HEK293 (cell line): ENCODE data around the gene CDNF.
A peak's percentile ranks its signal among the peaks of the same experiment; 100 is the strongest.
"Not testable (repeated sequence)": the region's sequence is repeated elsewhere in the genome, so short reads cannot be mapped to it uniquely, and the experiment has no call there.

Source experiments
- CTCF ChIA-PET: fragments of 350-600 bp; formaldehyde crosslinking; extraction: SDS; loops from one replicate; lab custom pipeline; 2021; ENCODE audit warnings: antibody characterized with exemption; lab: Yijun Ruan, JAX
- POLR2A ChIA-PET: fragments of 300-600 bp; formaldehyde crosslinking; extraction: SDS; loops from one replicate; lab custom pipeline; 2020; ENCODE audit warnings: antibody characterized with exemption, inconsistent platforms; lab: Yijun Ruan, JAX
- H3K27ac ChIP-seq: fragments of 200-500 bp; sonication (Bioruptor generic); 2 replicates; pipeline ENCODE4 v1.5.1; 2014; ENCODE audit warnings: low read depth, low read length, control low read depth, inconsistent platforms; ENCODE audit errors: extremely low read depth
- H3K36me3 ChIP-seq, 2 experiments: fragments of 200-500 bp in 1 of 2; sonication (Bioruptor generic) in 1 of 2; 1 replicate in 1 of 2; 2 replicates in 1 of 2; pipeline ENCODE4 v1.5.1; 2014 to 2017; ENCODE audit warnings: inconsistent platforms in 2 of 2, low read length in 2 of 2; ENCODE audit not compliant: control insufficient read depth in 2 of 2, insufficient read depth in 1 of 2
- H3K4me1 ChIP-seq: fragments of 200-500 bp; sonication (Bioruptor generic); 2 replicates; pipeline ENCODE4 v1.5.1; 2014; ENCODE audit warnings: mild to moderate bottlenecking, low read length, inconsistent platforms; ENCODE audit not compliant: control insufficient read depth, insufficient read depth
- H3K4me3 ChIP-seq: 2 replicates; pipeline ENCODE4 v1.5.1; 2011; ENCODE audit warnings: low read depth, mild to moderate bottlenecking, control low read depth, low read length, moderate library complexity
- H3K9me3 ChIP-seq: fragments of 200-500 bp; sonication (Bioruptor generic); 2 replicates; pipeline ENCODE4 v1.5.1; 2014; ENCODE audit warnings: low read depth, low read length, inconsistent platforms; ENCODE audit not compliant: control insufficient read depth, insufficient read depth
- AEBP2 ChIP-seq: fragments of 450-650 bp; formaldehyde crosslinking; IDR thresholded peaks from 2 replicates; pipeline ENCODE4 v1.5.1; 2016; ENCODE audit warnings: missing biosample characterization, missing genetic modification characterization, borderline replicate concordance
- KLF1 ChIP-seq: fragments of 450-650 bp; formaldehyde crosslinking; IDR thresholded peaks from 2 replicates; pipeline ENCODE4 v1.5.1; 2016; ENCODE audit warnings: missing biosample characterization, missing genetic modification characterization
- MZF1 ChIP-seq: fragments of 450-650 bp; formaldehyde crosslinking; IDR thresholded peaks from 2 replicates; pipeline ENCODE4 v1.5.1; 2017; ENCODE audit warnings: missing biosample characterization, missing genetic modification characterization, borderline replicate concordance
- YY2 ChIP-seq: fragments of 450-650 bp; formaldehyde crosslinking; IDR thresholded peaks from 2 replicates; pipeline ENCODE4 v1.5.1; 2016; ENCODE audit warnings: missing biosample characterization, missing genetic modification characterization
- ZBTB20 ChIP-seq: fragments of 450-650 bp; formaldehyde crosslinking; IDR thresholded peaks from 2 replicates; pipeline ENCODE4 v1.5.1; 2016; ENCODE audit warnings: missing biosample characterization, missing genetic modification characterization
- ZNF146 ChIP-seq: fragments of 450-650 bp; formaldehyde crosslinking; IDR thresholded peaks from 2 replicates; pipeline ENCODE4 v1.5.1; 2016; ENCODE audit warnings: missing biosample characterization, missing genetic modification characterization
- ZNF155 ChIP-seq: fragments of 450-650 bp; formaldehyde crosslinking; IDR thresholded peaks from 2 replicates; pipeline ENCODE4 v1.5.1; 2016; ENCODE audit warnings: missing biosample characterization, missing genetic modification characterization
- ZNF16 ChIP-seq: fragments of 450-650 bp; formaldehyde crosslinking; IDR thresholded peaks from 2 replicates; pipeline ENCODE4 v1.5.1; 2016; ENCODE audit warnings: low read depth, missing biosample characterization, missing genetic modification characterization
- ZNF174 ChIP-seq: fragments of 450-650 bp; formaldehyde crosslinking; IDR thresholded peaks from 2 replicates; pipeline ENCODE4 v1.5.0; 2017; ENCODE audit warnings: missing biosample characterization, mild to moderate bottlenecking, missing genetic modification characterization
- ZNF266 ChIP-seq: fragments of 450-650 bp; formaldehyde crosslinking; IDR thresholded peaks from 2 replicates; pipeline ENCODE4 v1.5.1; 2016; ENCODE audit warnings: missing biosample characterization, missing genetic modification characterization, low read depth
- ZNF404 ChIP-seq: fragments of 450-650 bp; formaldehyde crosslinking; IDR thresholded peaks from 2 replicates; pipeline ENCODE4 v1.5.1; 2017; ENCODE audit warnings: missing biosample characterization, missing genetic modification characterization
- ZNF555 ChIP-seq: fragments of 450-650 bp; formaldehyde crosslinking; conservative IDR thresholded peaks from 2 replicates; pipeline ENCODE4 v1.5.1; 2017; ENCODE audit warnings: missing biosample characterization, mild to moderate bottlenecking, missing genetic modification characterization, inconsistent platforms
- ZNF571 ChIP-seq: fragments of 450-650 bp; formaldehyde crosslinking; IDR thresholded peaks from 2 replicates; pipeline ENCODE4 v1.5.0; 2017; ENCODE audit warnings: missing biosample characterization, missing genetic modification characterization
- ZNF585B ChIP-seq: fragments of 450-650 bp; formaldehyde crosslinking; IDR thresholded peaks from 2 replicates; pipeline ENCODE4 v1.5.1; 2016; ENCODE audit warnings: missing biosample characterization, missing genetic modification characterization
- ZNF701 ChIP-seq: fragments of 450-650 bp; formaldehyde crosslinking; IDR thresholded peaks from 2 replicates; pipeline ENCODE4 v1.5.1; 2016; ENCODE audit warnings: missing biosample characterization, missing genetic modification characterization
- ZNF792 ChIP-seq: fragments of 450-650 bp; formaldehyde crosslinking; IDR thresholded peaks from 2 replicates; pipeline ENCODE4 v1.5.1; 2016; ENCODE audit warnings: missing biosample characterization, missing genetic modification characterization
- ZNF837 ChIP-seq: fragments of 450-650 bp; formaldehyde crosslinking; IDR thresholded peaks from 2 replicates; pipeline ENCODE4 v1.5.1; 2016; ENCODE audit warnings: missing biosample characterization, missing genetic modification characterization
- TF ChIP-seq, protein P1 (sequence below): fragments of 450-650 bp; formaldehyde crosslinking; IDR thresholded peaks from 2 replicates; pipeline ENCODE4 v1.5.1; 2016; ENCODE audit warnings: missing biosample characterization, missing genetic modification characterization
- TF ChIP-seq, protein P2 (sequence below): fragments of 450-650 bp; IDR thresholded peaks from 2 replicates; pipeline ENCODE4 v1.5.1; 2018; ENCODE audit warnings: missing biosample characterization, missing genetic modification characterization

Gene CDNF

GRCh38 chr10:14820010-14820774 lies 17.6 kb downstream of the CDNF start:
- no peak overlapping the region for H3K4me3 ChIP-seq
- CTCF ChIA-PET: interaction anchor here (0.7 kb wide), 3 partner anchors 16 to 118 kb away, joined by 3 to 6 read pairs (median 4); no protein-coding TSS in a partner anchor
- no peaks in the 10 kb centered on the region for H3K9me3 ChIP-seq
- TF ChIP-seq ZNF555: no peak
- 0 out of 2 replicates have a peak, but pooled peaks have one; percentile 13 for TF ChIP-seq KLF1
- H3K27ac ChIP-seq: no peak overlapping the region
- no peaks in the 10 kb centered on the region for H3K36me3 ChIP-seq
- no peaks in the 10 kb centered on the region for H3K4me1 ChIP-seq
- POLR2A ChIA-PET: no interaction called here

GRCh38 chr10:14816717-14817116 lies 21.1 kb downstream of the CDNF start:
- H3K4me1 ChIP-seq, CTCF ChIA-PET, H3K4me3 ChIP-seq, H3K9me3 ChIP-seq, POLR2A ChIA-PET, H3K36me3 ChIP-seq, H3K27ac ChIP-seq: not testable (repeated sequence)
- TF ChIP-seq, protein P1, sequence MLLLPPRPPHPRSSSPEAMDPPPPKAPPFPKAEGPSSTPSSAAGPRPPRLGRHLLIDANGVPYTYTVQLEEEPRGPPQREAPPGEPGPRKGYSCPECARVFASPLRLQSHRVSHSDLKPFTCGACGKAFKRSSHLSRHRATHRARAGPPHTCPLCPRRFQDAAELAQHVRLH (tag by site-specific recombination): peak; percentile 74
- peak; percentile 94 for TF ChIP-seq ZNF146 (tag by site-specific recombination)

DNA sequence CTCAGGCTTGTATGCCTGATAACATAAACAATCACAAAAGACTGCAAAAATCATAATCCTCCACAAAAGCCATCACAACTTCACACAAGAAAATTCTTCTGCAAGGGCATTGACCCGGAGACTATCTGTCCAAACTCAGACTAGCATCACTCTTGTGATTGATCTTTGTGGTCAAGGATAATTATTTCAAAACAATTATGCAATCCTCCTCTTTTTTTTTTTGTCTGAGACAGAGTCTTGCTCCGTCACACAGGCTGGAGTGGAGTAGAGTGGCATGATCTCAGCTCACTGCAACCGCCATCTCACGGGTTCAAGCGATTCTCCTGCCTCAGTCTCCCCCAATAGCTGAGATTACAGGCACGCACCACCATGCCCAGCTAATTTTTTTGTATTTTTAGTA lies 22.2 kb downstream of the CDNF start:
- no peaks in the 10 kb centered on the region for H3K9me3 ChIP-seq
- H3K36me3 ChIP-seq: no peaks in the 10 kb centered on the region
- no peak overlapping the region for H3K27ac ChIP-seq
- ChIA-PET POLR2A (no interaction called here), CTCF (interaction anchor here (0.6 kb wide), 1 partner anchor 109 kb away, joined by 3 read pairs; no protein-coding TSS in a partner anchor)
- H3K4me1 ChIP-seq: no peaks in the 10 kb centered on the region
- TF ChIP-seq MZF1 (no peak), ZNF792 (no peak), ZNF174 (no peak), ZNF16 (tag by site-specific recombination) (no peak), ZNF837 (no peak), ZNF404 (tag by site-specific recombination) (no peak), ZBTB20 (tag by site-specific recombination) (no peak), YY2 (tag by site-specific recombination) (no peak), AEBP2 (tag by site-specific recombination) (no peak), ZNF571 (tag by site-specific recombination) (no peak), ZNF701 (tag by site-specific recombination) (no peak), ZNF585B (tag by site-specific recombination) (no peak), ZNF155 (tag by site-specific recombination) (no peak), ZNF266 (tag by site-specific recombination) (no peak)
- TF ChIP-seq, protein P2, sequence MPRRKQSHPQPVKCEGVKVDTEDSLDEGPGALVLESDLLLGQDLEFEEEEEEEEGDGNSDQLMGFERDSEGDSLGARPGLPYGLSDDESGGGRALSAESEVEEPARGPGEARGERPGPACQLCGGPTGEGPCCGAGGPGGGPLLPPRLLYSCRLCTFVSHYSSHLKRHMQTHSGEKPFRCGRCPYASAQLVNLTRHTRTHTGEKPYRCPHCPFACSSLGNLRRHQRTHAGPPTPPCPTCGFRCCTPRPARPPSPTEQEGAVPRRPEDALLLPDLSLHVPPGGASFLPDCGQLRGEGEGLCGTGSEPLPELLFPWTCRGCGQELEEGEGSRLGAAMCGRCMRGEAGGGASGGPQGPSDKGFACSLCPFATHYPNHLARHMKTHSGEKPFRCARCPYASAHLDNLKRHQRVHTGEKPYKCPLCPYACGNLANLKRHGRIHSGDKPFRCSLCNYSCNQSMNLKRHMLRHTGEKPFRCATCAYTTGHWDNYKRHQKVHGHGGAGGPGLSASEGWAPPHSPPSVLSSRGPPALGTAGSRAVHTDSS (tag by site-specific recombination): no peak
- no peak overlapping the region for H3K4me3 ChIP-seq
